HG03108 (cell line): ENCODE measurements around the gene HSFX4.
"Not testable (repeated sequence)": the region's sequence is repeated elsewhere in the genome, so short reads cannot be mapped to it uniquely, and the experiment has no call there.

Experiments
- ATAC-seq: cut with Tn5 transposase; IDR thresholded peaks from one replicate; pipeline ENCODE4 v1.9.1; 2021; ENCODE audit warnings: moderate library complexity; ENCODE audit not compliant: unreplicated experiment

HSFX4 gene

GRCh38 chrX:149929400-149929799 lies at the start of gene HSFX4:
Gene HSFX4 (plus strand): TSS chrX:149929573. CDS start chrX:149929645, 72 bp downstream.
- ATAC-seq = not testable (repeated sequence)

GRCh38 chrX:149881081-149881711 lies 48.2 kb upstream of the HSFX4 start, which contains the start of gene MAGEA8:
Gene MAGEA8 (plus strand): TSS chrX:149881183. CDS start chrX:149884273, 3,090 bp downstream.
- no peak for ATAC-seq

DNA sequence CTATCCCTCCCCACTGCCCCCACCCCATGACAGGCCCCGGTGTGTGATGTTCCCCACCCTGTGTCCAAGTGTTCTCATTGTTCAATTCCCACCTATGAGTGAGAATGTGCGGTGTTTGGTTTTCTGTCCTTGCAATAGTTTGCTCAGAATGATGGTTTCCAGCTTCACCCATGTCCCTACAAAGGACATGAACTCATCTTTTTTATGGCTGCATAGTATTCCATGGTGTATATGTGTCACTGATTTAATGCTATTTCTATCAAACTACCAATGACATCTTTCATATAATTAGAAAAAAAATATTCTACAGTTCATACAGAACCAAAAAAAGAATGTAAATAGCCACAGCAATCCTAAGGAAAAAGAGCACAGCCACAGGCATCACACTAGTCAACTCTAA lies 38.5 kb upstream of the HSFX4 start:
- not testable (repeated sequence) for ATAC-seq

- ATAC-seq = no peak
These were observed 30.8 kb upstream of the HSFX4 start for GRCh38 chrX:149898554-149898953.

DNA sequence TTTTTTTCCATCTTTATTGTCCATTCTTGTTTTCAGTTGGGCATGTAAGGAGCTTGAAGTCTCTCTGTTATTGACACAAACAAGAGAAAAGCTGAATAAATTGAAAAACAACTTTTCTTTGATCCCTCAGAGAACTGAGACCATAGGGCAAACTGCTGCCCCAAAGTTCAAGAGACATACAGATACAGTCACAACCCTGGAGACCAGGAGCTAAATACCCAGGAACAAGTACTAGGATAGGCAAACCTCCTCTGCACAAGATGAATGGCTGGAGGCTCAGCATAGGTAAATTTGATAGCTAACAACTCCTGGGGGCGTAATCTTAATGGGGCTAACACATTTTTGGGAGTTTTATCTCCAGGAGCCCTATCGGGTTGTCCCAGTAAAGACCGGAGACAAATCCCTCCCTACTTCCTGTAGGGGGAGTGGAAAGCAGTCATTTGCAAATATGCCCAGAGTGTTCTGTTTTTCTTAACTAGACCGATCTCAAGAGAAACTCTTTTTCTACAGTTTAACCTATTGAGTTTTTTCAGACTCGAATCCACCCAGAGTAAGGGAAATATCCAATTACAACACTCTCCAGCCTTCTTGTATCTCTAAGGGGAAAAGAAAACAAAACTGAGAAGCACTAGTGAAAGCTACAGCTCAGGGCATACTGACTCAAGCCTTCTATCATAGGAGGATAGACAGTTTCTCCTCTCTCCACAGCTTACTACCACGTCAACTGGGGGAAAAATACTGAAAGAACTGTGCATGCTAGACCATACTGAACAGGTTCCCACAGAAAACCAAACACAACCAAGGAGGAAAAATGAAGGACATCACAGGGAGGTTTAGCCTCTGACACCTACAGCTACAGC lies 25.3 kb upstream of the HSFX4 start:
- ATAC-seq = peak; percentile 72

DNA sequence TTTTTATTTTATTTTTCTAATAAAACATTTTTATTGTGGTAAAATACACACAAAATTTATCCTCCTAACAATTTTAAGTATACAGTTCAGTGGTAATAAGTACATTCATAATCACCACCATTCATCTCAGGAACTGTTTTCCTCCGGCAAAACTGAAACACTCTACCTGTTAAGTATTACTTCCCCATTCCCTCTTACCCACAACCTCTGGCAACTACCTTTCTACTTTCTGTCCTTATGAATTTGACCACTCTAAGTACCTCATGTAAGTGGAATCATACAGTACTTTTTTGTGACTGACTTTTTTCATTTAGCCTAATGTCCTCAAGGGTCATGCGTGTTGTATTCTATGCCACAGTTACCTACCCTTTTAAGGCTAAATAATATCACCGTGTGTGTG lies 21.1 kb upstream of the HSFX4 start:
- no peak for ATAC-seq

- ATAC-seq = no peak
These were observed 20.6 kb upstream of the HSFX4 start for GRCh38 chrX:149908727-149909126.

- ATAC-seq = no peak
These were observed 19.8 kb upstream of the HSFX4 start for GRCh38 chrX:149909324-149910177.

DNA sequence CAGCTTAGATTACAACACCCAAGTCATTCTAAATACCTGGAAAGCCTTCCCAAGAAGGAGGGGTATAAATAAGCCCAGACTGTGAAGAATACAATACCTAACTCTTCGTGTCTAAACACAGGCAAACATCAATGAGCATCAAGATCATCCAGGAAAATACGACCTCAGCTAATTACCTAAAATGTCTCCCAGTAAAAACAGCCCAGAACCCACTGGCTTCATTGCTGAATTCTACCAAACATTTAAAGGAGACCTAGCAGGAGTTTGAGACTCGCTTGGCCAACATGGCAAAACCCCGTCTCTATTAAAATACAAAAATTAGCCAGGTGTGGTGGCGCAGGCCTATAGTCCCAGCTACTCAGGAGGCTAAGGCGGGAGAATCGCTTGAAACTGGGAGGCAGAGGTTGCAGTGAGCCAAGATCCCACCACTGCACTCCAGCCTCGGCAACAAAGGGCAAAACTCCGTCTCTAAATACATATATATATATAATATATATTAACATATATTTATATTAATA lies 19.1 kb upstream of the HSFX4 start:
- ATAC-seq = no peak

DNA sequence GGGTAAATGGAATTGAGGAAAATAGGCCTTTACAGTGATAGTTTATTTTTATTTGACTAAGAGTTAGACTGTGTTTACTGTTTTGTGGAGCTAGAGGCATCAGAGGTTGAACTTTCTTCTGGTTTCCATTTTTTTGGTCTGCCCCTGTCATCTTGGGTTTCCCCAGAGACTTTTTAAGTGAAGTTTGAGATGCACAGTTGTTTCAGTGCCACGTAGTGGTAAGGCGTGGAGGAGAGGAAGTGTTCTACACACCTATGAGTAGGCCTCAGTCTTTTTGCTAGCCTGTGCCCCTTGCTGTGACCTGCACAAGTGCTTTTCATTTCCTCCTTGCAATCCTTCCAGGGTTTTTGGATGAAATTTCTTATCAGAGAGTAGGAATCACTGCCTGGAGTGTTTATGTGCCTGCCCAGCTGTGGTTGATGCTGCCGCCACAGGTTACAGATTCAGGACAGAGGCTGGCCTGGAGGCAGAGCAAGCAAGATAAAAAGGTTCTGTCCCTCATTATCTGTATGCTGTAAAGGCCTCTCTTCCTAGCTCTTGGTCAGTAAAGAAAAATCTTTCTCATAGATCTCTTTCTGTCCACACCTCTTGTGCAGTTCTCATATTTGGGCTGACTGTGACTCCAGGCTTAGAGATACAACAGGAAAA lies 12.5 kb upstream of the HSFX4 start:
- peak; percentile 83 for ATAC-seq

GRCh38 chrX:149923836-149924235 lies 5.5 kb upstream of the HSFX4 start:
- not testable (repeated sequence) for ATAC-seq

GRCh38 chrX:149924434-149924833 lies 4.9 kb upstream of the HSFX4 start:
- not testable (repeated sequence) for ATAC-seq

- peak; percentile 30 for ATAC-seq
These were observed 2.0 kb upstream of the HSFX4 start for GRCh38 chrX:149927245-149927963.

DNA sequence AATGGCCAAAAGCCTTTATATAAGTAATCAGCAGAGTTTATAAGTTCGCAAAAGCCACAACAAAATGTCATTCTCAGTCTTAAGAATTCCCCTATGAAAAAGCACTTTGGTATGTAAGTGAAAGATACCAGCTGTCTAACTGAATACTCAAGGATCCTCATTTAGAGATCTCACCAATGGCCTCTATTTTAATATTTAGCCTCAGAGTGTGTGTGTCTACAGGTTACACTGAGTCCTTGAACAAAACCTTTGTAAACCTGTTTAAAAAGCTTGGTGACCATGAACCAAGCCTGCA lies 1.5 kb upstream of the HSFX4 start:
- peak; percentile 31 for ATAC-seq

GRCh38 chrX:149928635-149929034 lies 738 bp upstream of the HSFX4 start:
- not testable (repeated sequence) for ATAC-seq

GRCh38 chrX:149931355-149931754 lies 2.0 kb downstream of the HSFX4 start:
- ATAC-seq = not testable (repeated sequence)

GRCh38 chrX:149932150-149932549 lies 2.8 kb downstream of the HSFX4 start:
- not testable (repeated sequence) for ATAC-seq

GRCh38 chrX:149932970-149933369 lies 3.6 kb downstream of the HSFX4 start:
- ATAC-seq = not testable (repeated sequence)

GRCh38 chrX:149933547-149933946 lies 4.2 kb downstream of the HSFX4 start:
- not testable (repeated sequence) for ATAC-seq

DNA sequence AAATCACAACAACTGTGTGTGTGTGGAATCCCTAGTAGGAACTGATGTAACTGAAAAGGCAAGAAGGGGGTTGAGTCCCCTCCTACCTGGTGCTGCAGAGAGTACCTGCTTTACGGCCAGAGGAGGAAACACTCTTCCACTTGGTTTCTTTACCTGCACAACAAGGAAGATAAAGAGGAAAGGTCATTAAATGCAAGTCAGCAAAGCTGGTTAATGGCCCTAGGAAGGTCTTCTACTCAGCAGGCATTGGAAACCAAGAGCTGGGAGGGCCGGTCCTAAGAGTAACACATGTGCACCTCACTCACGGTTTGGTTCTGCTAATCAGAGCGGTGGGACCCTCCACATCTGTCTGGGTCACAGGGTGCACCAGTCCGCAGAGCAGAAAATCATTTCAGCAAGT lies 8.0 kb downstream of the HSFX4 start:
- ATAC-seq = not testable (repeated sequence)
